GM21786 (cell line): Measurements from ENCODE around the gene CACNA2D1.

ENCODE experiments used
- ATAC-seq: cut with Tn5 transposase; IDR thresholded peaks from one replicate; pipeline ENCODE4 v1.9.1; 2021; ENCODE audit not compliant: unreplicated experiment

The CACNA2D1 gene

GRCh38 chr7:82126576-82126975, 317.0 kb downstream of the CACNA2D1 start:
- ATAC-seq = no peak

GRCh38 chr7:82124445-82124844, 319.1 kb downstream of the CACNA2D1 start:
- ATAC-seq = no peak

- no peak for ATAC-seq
These were observed 321.3 kb downstream of the CACNA2D1 start for GRCh38 chr7:82122275-82122674.

- ATAC-seq = no peak
These were observed 329.3 kb downstream of the CACNA2D1 start for GRCh38 chr7:82114237-82114636.

GRCh38 chr7:82110146-82110840, 333.3 kb downstream of the CACNA2D1 start:
- no peak for ATAC-seq

GRCh38 chr7:82109288-82109687, 334.3 kb downstream of the CACNA2D1 start:
- no peak for ATAC-seq

GRCh38 chr7:82106201-82106600, 337.4 kb downstream of the CACNA2D1 start:
- ATAC-seq = no peak

- no peak for ATAC-seq
These were observed 338.1 kb downstream of the CACNA2D1 start for GRCh38 chr7:82105463-82105862.

GRCh38 chr7:82098414-82098813, 345.2 kb downstream of the CACNA2D1 start:
- ATAC-seq = no peak

- no peak for ATAC-seq
These were observed 352.4 kb downstream of the CACNA2D1 start for GRCh38 chr7:82091126-82091684.

- ATAC-seq = no peak
These were observed 356.5 kb downstream of the CACNA2D1 start for GRCh38 chr7:82087099-82087498.

GRCh38 chr7:82085116-82085515, 358.5 kb downstream of the CACNA2D1 start:
- ATAC-seq = no peak

- no peak for ATAC-seq
These were observed 361.8 kb downstream of the CACNA2D1 start for GRCh38 chr7:82081644-82082224.

GRCh38 chr7:82080254-82080927, 363.2 kb downstream of the CACNA2D1 start:
- peak; percentile 77 for ATAC-seq

GRCh38 chr7:82079527-82079926, 364.1 kb downstream of the CACNA2D1 start:
- ATAC-seq = no peak

- ATAC-seq = peak; percentile 34
These were observed 364.8 kb downstream of the CACNA2D1 start for GRCh38 chr7:82078807-82079206.

- no peak for ATAC-seq
These were observed 372.1 kb downstream of the CACNA2D1 start for GRCh38 chr7:82071468-82071867.

- no peak for ATAC-seq
These were observed 375.8 kb downstream of the CACNA2D1 start for GRCh38 chr7:82067628-82068264.

- no peak for ATAC-seq
These were observed 386.1 kb downstream of the CACNA2D1 start for GRCh38 chr7:82057476-82057875.

- ATAC-seq = no peak
These were observed 387.3 kb downstream of the CACNA2D1 start for GRCh38 chr7:82056282-82056681.

- no peak for ATAC-seq
These were observed 389.0 kb downstream of the CACNA2D1 start for GRCh38 chr7:82054544-82054943.
